Parathyroid adenoma (tissue), 2 donors: Measurements from ENCODE around the gene PRL.

Experiments
- H2AFZ ChIP-seq: fragments of 300-600 bp; sonication (generic); one replicate; pipeline ENCODE4 v1.7.0; 2017; ENCODE audit warnings: antibody characterized with exemption, mild to moderate bottlenecking
- H3K27ac ChIP-seq: fragments of 300-600 bp; sonication (generic); one replicate; pipeline ENCODE4 v1.7.0; 2017
- H3K27me3 ChIP-seq: fragments of 300-600 bp; sonication (generic); one replicate; pipeline ENCODE4 v1.7.0; 2017; ENCODE audit warnings: low read length; ENCODE audit not compliant: control insufficient read depth, insufficient read depth
- H3K36me3 ChIP-seq: fragments of 300-600 bp; sonication (generic); one replicate; pipeline ENCODE4 v1.7.0; 2017; ENCODE audit warnings: low read length; ENCODE audit not compliant: control insufficient read depth, insufficient read depth
- H3K4me1 ChIP-seq: fragments of 300-600 bp; sonication (generic); one replicate; pipeline ENCODE4 v1.7.0; 2017; ENCODE audit warnings: control low read depth
- H3K4me2 ChIP-seq: fragments of 300-600 bp; sonication (generic); one replicate; pipeline ENCODE4 v1.7.0; 2017; ENCODE audit warnings: low read length
- H3K4me3 ChIP-seq: fragments of 300-600 bp; sonication (generic); one replicate; pipeline ENCODE4 v1.7.0; 2017; ENCODE audit warnings: low read depth, low read length
- H3K79me2 ChIP-seq: fragments of 300-600 bp; sonication (generic); one replicate; pipeline ENCODE4 v1.7.0; 2017; ENCODE audit warnings: control low read depth
- H3K9ac ChIP-seq: fragments of 300-600 bp; sonication (generic); one replicate; pipeline ENCODE4 v1.7.0; 2017; ENCODE audit warnings: mild to moderate bottlenecking
- H3K9me3 ChIP-seq: fragments of 300-600 bp; sonication (generic); one replicate; pipeline ENCODE4 v1.7.0; 2017; ENCODE audit warnings: low read length; ENCODE audit not compliant: control insufficient read depth
- CTCF ChIP-seq: fragments of 300-600 bp; sonication (generic); IDR thresholded peaks from one replicate; pipeline ENCODE4 v1.7.0; 2017; ENCODE audit warnings: antibody characterized with exemption, mild to moderate bottlenecking
- donor health status: primary hyperparathyroidism.

Gene PRL

GRCh38 chr6:22332216-22332615 lies 35.4 kb upstream of the PRL start:
- H3K36me3 ChIP-seq = no peaks in the 10 kb centered on the region
- no peak overlapping the region for H3K27ac ChIP-seq
- H3K4me1 ChIP-seq = no peaks in the 10 kb centered on the region
- no peaks in the 10 kb centered on the region for H3K79me2 ChIP-seq
- no peak overlapping the region for H3K9ac ChIP-seq
- H3K4me3 ChIP-seq = no peak overlapping the region
- no peak overlapping the region for H3K4me2 ChIP-seq
- no peak overlapping the region for H2AFZ ChIP-seq
- no peaks in the 10 kb centered on the region for H3K9me3 ChIP-seq
- H3K27me3 ChIP-seq = no peaks in the 10 kb centered on the region
- TF ChIP-seq CTCF = no peak

GRCh38 chr6:22330941-22331340 lies 34.1 kb upstream of the PRL start:
- Histone ChIP-seq H3K27ac (no peak overlapping the region), H3K9me3 (no peaks in the 10 kb centered on the region), H3K36me3 (no peaks in the 10 kb centered on the region), H3K9ac (no peak overlapping the region), H3K4me1 (no peaks in the 10 kb centered on the region), H3K4me2 (no peak overlapping the region), H2AFZ (no peak overlapping the region), H3K4me3 (no peak overlapping the region), H3K79me2 (no peaks in the 10 kb centered on the region), H3K27me3 (no peaks in the 10 kb centered on the region)
- TF ChIP-seq CTCF = no peak

- Histone ChIP-seq H3K9me3 (no peaks in the 10 kb centered on the region), H3K4me2 (no peak overlapping the region), H3K27ac (no peak overlapping the region), H3K9ac (no peak overlapping the region), H3K4me1 (no peaks in the 10 kb centered on the region), H3K79me2 (no peaks in the 10 kb centered on the region), H3K4me3 (no peak overlapping the region), H2AFZ (no peak overlapping the region), H3K36me3 (no peaks in the 10 kb centered on the region), H3K27me3 (no peaks in the 10 kb centered on the region)
- TF ChIP-seq CTCF = no peak
Measured at GRCh38 chr6:22328474-22328873, 31.6 kb upstream of the PRL start.

GRCh38 chr6:22327881-22328280 lies 31.0 kb upstream of the PRL start:
- H2AFZ ChIP-seq = no peak overlapping the region
- H3K9ac ChIP-seq = no peak overlapping the region
- H3K4me1 ChIP-seq = no peaks in the 10 kb centered on the region
- H3K36me3 ChIP-seq = no peaks in the 10 kb centered on the region
- H3K27me3 ChIP-seq = no peaks in the 10 kb centered on the region
- no peaks in the 10 kb centered on the region for H3K79me2 ChIP-seq
- H3K4me3 ChIP-seq = no peak overlapping the region
- no peak overlapping the region for H3K4me2 ChIP-seq
- H3K9me3 ChIP-seq = no peaks in the 10 kb centered on the region
- no peak for TF ChIP-seq CTCF
- H3K27ac ChIP-seq = no peak overlapping the region

- H3K27me3 ChIP-seq = no peaks in the 10 kb centered on the region
- no peaks in the 10 kb centered on the region for H3K79me2 ChIP-seq
- no peak overlapping the region for H2AFZ ChIP-seq
- H3K36me3 ChIP-seq = no peaks in the 10 kb centered on the region
- H3K9me3 ChIP-seq = no peaks in the 10 kb centered on the region
- no peak overlapping the region for H3K4me2 ChIP-seq
- no peaks in the 10 kb centered on the region for H3K4me1 ChIP-seq
- no peak overlapping the region for H3K27ac ChIP-seq
- no peak overlapping the region for H3K9ac ChIP-seq
- no peak for TF ChIP-seq CTCF
- no peak overlapping the region for H3K4me3 ChIP-seq
Measured at GRCh38 chr6:22326500-22326899, 29.7 kb upstream of the PRL start.
